Fibroblast of skin of scalp (primary cell): ENCODE results near the gene RAET1G. TPM values are rescaled to one million over a fixed set of nuclear protein-coding genes. Genes with fewer than 3 reads are reported as not detected.
A peak's percentile ranks its signal among the peaks of the same experiment; 100 is the strongest.
"Not testable (repeated sequence)": the region's sequence is repeated elsewhere in the genome, so short reads cannot be mapped to it uniquely, and the experiment has no call there.

Experiments
- DNase-seq: peaks from one replicate; pipeline ENCODE4 v3.0.0-alpha.2; 2013
- polyA plus RNA-seq, 2 experiments: library from polyadenylated mRNA; unstranded; fragments of 120-200 nt; gene quantifications; one replicate each; pipeline ENCODE4 v1.2.1, GENCODE V29; 2013; ENCODE audit not compliant: insufficient read length in 2 of 2

Gene RAET1G, protein sequence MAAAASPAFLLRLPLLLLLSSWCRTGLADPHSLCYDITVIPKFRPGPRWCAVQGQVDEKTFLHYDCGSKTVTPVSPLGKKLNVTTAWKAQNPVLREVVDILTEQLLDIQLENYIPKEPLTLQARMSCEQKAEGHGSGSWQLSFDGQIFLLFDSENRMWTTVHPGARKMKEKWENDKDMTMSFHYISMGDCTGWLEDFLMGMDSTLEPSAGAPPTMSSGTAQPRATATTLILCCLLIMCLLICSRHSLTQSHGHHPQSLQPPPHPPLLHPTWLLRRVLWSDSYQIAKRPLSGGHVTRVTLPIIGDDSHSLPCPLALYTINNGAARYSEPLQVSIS
- polyA plus RNA-seq (2013, experiment 1 of 2; ENCODE audit: insufficient read length): 0.41 TPM
- 0.49 TPM for polyA plus RNA-seq (2013, experiment 2 of 2; ENCODE audit: insufficient read length)

DNA sequence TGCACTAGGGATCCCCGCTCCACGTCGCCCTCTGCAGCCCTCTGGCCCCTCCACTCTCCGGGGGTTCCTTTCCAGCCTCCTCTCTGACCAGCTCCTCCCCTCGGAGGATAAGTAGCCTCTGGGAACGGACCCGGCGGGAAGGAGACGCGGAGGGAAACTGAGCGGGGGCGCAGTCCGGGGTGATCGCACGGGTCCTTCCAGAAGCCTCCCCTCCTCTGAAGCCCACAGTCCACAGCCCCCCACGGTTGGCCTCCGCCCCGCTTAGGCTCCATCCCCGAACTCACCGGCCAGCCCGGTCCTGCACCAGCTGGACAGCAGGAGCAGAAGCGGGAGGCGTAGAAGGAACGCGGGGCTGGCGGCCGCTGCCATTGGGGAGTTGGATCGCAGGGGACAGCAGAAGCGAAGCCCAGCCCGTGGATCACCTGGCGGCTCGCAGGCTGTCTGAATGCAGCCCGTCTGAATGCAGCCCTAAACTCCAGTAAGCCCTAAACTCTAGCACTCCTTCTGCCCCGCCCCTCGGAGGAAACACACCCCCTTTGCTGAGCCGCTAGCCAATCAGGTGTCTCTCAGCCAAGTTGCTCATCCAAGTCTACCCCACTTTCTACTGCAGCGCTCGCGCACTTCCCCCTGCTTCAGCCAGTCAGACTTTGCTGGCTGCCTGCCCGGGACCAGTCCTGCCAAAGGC, at the start of gene RAET1G:
TSS of gene RAET1G (minus strand) at position 480 of the 685 bp plus-strand sequence. CDS start at position 369, 111 bp downstream.
- DNase-seq: peak; percentile 94

DNA sequence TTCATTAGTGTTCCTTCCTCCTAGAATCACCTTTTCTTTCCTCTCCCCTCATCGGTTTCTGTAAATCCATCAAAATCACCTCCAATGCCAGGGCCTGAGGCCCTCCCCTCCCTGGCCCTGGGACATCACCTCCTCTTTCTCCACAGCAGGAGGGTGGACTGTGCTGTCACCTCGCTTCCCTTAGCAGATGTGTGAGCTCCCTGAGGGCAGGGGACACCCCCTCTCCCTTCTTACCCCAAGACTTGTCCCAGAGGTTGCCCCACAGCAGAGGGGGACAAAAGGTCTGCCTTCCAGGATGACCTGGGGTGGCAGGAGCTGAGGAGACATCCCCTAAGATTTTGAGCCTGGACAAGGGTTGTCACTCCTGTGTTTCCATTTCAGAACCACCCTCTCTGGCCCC, 46.7 kb upstream of the RAET1G start:
- no peak for DNase-seq

DNA sequence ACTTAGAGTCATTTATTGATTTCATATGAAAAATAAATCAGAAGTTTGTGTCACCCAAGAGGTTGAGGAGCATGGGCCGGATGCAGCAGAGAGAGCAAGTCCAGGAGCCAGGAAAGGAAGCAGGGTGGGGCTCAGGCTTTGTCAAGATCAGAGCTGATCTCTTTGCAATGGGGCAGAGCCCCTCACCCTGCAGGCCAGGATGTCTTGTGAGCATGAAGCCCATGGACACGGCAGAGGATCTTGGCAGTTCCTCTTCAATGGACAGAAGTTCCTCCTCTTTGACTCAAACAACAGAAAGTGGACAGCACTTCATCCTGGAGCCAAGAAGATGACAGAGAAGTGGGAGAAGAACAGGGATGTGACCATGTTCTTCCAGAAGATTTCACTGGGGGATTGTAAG, 46.0 kb upstream of the RAET1G start:
- not testable (repeated sequence) for DNase-seq

DNA sequence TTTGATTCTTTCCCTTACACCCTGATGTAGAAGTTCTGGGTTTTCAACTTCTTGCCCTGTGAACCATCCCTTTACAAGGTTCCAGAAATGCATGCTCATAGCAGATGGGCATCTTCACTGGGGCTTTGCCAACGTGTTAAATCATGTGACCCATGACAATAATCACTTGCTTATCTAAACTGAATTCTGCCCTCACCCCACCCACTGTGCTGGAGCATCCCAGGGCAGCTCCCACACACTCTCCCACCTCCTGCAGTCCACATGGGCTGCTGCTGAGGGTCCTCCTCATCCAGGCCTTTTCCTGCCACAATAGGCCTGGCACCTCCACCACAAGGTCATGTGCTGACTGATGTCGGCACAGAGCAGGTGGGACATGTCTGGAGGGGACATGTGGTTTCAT, 45.1 kb upstream of the RAET1G start:
- DNase-seq: not testable (repeated sequence)

DNA sequence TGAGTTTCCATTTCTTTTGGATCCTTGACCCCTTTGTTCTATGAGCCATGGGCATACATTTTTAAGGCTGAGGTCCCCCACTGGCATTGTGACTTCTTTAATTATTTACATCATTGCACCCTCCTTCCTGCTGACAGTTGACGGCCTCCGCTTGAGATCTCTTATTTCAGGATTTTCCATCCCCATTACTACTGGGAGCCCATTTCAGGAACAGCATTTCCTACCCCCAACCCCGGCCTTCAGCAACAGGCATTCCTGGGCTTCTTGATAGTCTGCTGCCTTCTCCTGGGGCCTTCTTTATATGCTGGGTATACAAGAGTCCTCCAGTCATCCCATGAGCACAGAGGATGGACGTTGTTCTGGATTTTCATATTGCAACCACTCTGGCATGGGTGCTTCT, 44.7 kb upstream of the RAET1G start:
- no peak for DNase-seq

DNA sequence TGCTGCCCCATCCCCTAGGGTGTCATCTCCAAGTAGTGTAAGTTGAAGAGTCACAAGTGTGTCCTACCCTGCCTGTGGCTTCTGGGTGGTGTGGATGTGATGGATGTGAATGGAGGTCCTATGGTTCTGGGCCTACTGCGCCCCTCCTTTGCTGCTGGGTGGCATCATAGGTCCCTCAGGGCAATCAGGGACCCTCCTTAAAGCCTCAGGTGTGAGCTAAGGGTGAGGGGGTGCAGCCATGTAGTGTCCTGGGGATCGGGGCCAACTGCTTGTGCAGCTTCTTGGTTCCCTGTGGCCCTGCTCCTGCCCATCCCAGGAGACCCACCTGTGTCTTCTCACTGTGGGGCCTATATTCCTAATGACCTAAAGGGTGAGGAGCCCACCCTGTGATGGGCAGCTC, 43.4 kb upstream of the RAET1G start:
- not testable (repeated sequence) for DNase-seq

DNA sequence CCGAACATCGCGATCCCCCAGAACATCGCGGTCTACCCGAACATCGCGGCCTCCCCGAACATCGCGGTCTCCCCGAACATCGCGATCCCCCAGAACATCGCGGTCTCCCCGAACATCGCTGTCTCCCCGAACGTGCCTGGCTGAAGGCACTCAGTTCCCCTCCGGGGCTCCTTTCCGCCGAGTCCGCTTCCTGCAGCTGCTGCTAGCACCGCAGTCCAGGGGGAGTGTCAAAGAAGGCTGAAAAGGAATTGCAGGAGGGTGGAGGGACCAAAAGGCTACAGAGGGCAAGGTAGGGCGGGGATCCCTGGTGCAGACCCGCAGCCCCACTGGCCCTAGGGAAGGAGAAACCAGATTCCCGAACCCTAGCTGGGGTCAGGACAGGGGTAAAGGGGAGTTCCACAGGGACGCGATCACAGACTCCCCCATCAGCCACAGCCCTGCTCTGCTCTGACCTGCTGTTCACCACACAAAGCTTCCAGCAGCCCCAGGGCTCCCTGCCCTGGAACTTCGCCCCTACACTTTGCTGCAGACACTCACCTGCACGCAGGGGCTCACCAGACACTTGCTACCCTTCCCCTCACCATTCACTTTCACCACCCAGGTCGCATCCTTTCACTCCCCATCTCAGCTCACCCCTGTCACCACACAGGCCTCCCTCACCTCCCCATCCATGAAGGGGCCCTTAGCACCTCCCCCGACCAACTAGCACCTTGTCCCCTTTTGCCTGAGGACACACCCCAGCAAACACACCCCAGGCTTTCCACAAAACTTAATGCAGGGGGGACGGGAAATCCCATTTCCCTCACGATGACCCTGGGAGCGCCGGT, 42.5 kb upstream of the RAET1G start:
- DNase-seq: no peak

DNA sequence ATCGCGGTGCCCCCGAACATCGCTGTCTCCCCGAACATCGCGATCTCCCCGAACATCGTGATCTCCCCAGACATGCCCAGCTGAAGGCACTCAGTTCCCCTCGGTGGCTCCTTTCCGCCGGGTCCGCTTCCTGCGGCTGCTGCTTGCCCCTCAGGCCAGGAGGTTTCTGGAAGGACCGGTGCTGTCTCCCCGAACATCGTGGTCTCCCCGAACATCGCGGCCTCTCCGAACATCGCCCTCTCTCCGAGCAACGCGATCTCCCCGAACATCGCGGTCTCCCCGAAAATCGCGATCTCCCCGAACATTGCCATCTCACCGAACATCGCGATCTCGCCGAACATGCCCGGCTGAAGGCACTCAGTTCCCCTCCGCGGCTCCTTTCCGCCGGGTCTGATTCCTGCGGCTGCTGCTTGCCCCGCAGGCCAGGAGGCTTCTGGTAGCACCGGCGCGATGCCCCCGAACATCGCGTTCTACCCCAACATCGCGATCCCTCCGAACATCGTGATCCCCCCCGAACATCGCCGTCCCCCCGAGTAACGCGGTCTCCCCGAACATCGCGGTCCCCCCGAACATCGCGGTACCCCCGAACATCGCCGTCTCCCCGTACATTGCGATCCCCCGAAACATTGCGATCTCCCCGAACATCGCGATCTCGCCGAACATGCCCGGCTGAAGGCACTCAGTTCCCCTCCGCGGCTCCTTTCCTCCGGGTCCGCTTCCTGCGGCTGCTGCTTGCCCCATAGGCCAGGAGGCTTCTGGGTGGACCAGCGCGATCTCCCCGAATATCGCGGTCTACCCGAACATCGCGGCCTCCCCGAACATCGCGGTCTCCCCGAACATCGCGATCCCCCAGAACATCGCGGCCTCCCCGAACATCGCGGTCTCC, 41.6 kb upstream of the RAET1G start:
- DNase-seq: peak; percentile 30

DNA sequence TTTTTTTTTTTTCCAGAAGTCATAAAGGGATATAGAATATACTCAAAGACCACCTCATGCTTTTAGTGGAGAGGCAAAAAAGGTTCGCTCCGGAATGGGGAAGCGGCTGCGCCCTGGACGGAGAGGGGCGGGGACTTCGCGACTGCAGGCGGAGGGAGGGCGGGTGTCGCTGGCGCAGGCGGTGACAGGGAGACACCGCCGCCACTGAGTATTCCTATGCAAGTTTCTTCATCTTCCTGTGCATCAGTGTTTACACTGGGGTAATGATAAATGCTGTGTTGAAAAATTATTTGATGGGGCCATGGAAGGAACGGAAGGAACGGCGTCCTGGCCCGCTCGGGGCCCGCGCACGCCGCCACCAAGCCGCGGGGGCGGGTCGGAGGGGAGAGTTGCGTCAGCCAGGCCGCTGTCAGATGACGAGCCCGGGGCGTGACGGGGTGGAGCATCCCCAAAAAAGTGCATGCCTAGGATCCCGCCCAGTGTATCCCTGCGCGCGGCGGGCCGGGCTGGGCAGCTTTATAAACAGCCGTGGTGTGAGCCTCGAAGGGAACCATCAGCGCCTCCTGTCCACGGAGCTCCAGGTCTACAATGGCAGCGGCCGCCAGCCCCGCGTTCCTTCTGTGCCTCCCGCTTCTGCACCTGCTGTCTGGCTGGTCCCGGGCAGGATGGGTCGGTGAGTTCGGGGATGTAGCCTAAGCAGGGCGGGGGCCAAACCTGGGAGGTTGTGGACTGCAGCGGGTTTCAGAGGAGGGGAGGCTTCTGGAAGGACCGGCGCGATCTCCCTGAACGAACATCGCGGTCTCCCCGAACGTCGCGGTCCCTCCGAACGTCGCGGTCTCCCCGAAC, 40.8 kb upstream of the RAET1G start, which contains the start of gene ULBP1:
TSS of gene ULBP1 (plus strand) at position 482 of the 846 bp plus-strand sequence. CDS start at position 589, 107 bp downstream.
- peak; percentile 96 for DNase-seq

DNA sequence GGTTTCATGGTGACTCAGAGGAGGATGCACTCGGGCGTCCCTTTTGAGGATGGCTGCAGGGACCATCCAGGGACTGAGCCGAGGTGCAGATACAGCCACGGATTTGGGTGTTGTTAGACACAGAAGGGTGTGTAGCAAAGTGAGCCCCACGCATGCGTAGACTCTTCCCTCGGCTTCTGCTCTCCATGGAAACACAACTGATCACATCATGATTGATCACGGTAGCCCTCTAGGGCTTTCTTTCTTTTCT, 40.2 kb upstream of the RAET1G start:
- DNase-seq: peak; percentile 81

DNA sequence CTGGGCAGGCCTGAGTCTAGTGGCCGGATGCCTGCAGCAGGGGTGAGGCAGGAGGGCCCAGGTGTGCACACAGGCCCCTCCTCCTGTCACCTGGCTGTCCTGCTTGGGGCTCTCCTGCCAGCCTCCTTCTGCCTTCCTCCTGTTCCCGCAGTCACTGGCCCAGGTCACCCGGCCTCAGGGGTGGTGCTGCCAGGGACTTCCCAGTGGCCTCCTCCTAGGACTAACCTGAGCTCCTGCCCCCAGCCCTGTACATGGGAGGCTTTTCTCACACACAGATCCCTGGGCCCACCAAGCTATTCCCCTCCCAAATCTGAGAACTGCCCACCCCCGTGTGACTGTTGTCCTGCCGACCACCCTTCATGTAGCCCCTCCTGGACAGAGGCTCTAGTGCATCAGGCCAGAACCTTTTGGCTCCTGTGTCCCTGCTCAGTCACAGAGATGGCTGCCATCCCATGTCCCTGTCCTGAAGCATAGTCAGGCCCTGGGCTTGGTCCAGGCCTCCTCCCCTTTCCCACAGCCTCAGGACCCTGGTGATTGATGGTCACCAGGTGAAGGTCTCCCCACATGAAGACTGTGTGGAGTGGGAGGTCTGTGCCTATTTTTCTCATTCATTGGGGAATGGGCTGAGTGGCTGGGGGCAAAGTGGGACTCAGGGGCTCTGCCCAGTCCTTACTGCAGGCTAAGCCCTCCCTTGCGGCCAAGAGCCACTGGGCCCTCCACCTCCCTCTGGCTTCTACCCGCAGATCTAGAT, 39.7 kb upstream of the RAET1G start:
- no peak for DNase-seq

DNA sequence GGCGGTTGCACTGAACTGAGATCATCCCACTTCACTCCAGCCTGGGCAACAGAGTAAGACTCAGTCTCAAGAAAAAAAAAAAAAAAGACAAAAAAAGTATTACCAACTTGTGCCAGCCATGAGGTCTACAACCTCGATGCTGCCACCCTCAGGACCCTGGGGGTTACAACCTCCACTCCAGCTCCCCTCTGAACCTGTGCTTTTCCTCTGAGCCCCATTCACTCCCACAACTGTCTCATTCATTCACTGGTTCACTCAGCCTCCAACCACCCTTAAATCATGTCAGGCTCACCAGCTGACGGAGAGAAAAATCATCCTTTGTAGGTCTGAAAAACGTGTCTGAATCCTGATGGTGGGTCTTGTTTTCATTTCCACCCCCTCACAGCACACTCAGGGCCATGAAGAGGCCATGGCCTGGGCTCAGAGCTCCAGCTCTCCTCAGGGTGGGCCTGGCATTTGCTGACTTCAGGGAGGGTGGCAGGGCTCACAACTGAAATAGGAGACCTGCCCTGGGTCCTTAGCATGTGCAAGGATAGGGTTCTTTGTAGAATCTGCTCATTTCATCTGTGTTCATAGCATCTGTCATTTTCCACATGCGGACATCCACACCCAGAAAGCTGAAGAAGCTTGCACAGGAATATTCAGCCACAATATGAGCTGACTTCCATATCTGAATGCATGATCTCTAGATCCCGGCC, 39.0 kb upstream of the RAET1G start:
- DNase-seq: peak; percentile 30

DNA sequence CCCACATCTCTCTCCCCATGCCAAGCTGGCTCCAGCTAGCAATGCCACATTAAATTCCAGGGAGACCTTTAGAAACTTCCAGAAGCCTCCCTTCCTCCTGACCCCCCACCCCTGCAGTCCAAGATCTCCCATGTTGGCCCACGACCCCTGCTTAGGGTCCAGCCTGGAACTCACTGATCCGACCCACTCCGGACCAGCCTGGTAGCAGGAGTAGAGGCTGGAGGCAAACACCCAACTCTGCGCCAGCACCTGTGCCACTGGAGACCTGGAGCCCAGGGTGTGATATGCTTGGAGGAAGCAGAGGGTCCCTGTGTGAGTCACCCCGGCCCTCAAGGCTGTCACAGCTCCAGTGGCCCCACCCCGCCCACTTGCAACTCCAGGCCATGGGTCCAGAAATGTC, 37.6 kb upstream of the RAET1G start:
- DNase-seq: no peak

DNA sequence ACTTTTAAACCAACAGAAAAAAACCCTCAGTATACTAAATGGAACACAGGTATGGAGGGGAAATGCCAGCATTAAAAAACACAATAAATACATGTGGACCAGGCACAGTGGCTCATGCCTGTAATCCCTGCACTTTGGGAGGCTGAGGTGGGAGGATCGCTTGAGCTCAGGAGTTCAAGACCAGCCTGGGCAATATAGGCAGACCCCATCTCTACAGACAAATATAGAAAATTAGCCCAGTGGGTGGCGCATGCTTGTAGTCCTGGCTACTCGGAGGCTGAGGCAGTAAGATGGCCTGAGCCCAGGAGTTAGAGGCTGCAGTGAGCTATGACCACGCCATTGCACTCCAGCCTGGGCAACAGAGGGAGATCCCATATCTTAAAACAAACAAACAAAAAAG, 36.9 kb upstream of the RAET1G start:
- not testable (repeated sequence) for DNase-seq

DNA sequence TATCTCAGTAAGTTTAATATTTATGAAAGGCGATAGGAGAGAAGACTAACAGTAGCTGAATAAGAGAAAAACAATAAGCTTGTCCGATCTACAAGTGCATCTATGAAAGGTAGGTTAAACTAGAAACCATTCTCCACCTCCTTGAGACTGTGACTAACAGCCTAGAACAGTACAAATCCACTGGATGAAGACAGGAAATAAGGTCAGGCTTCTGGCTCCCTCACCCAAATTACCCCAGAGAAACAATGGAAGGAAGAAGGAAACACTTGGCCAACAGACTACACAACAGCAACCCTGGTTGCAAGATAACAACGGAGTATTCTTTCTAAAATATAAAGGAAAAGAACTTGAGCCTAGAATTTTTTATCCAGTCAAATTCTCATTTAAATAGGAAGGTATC, 35.2 kb upstream of the RAET1G start:
- DNase-seq: not testable (repeated sequence)

DNA sequence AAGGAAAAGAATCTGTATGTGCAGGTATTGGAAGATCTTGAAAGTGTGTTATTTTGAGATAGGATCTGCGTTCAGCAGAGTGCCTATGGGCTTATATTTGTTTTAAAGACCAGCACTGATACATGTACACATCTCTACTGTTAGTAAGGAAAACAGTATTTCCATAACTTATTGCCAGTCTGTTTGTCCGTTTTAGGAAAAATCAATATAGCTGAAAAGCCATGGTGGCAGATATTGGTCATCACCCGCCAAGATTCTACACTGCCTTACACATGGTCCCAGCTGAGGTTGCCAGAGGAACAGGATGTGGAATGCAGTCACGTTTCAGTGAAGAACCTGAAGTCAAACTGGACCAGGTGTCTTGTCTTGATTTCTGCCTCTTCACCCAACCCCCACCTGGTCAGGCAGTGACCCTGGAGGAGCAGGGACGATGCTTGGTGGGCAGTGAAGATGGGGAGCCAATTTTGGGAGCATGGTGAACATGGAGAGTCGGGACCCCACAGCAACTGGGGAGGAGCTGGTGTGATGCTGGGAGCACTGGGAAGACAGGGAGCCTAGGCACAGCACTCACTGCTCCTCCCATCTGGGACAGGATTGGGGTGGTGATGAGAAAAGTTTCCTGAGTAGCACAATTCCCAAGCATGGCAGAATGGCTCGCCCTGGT, 32.9 kb upstream of the RAET1G start:
- not testable (repeated sequence) for DNase-seq

DNA sequence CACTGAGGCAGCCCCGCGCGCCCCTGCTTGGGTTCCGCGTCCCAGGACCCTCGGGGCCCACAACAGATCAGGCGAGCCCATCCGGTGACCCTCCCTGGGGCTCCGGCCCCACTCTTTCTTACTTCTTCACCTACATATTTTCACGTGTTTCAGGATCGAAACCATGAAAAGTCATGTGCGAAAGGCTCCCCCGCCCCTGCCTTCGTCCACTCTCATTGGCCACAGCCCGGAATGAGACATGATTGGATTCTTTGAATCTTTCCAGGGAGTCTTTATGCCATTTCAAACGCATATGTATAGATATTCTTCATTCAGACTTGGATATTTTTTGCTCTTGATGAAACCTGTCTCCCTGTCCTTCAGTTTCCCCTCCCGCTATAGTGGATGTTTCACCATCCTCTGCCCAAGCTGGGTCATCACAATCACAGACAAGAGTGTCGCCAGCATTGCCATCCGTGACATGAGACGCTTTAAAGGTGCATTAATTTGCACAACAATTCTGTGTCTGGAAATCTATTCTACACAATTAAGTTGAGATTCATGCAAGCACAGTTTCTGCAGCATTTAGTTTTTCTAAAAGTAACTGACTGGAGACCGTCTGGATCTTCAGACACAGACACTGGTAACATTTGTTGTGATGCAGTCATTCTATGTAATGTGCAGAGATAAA, 32.2 kb upstream of the RAET1G start:
- not testable (repeated sequence) for DNase-seq

DNA sequence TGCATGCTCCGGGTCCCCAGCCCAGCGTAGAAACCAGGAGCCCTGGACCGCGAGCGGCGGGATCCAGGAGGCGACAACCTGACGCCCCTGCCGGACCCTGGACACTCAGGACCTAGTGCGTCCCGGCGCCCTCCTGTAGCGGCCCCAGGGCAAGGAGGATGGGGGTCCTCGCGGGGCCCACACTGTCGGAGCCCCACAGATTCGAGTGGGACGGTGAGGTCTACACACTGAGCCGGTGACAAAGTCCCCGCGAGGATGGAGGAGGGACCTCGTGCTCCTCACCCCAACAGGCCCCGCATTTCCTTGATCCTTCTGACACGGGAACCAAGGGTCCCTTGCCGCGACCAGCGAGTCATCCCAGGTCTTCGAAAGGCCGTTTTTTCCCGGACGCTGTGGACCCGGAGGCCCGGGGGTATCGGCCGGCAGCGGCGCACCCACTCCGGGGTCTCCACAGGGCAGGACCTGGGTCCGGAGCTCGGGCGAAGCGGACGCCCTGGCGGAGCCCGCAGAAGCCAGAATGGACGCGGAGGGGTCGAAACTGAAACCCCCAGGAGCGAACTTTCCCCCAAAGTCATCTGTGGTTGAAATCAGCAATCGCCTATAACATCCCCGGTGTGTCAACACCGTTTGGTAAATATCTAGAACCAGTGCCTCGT, 31.5 kb upstream of the RAET1G start:
- DNase-seq: not testable (repeated sequence)
